MM.1S (cell line): ENCODE data around the gene WDR6.

ENCODE experiments used
- EZH2 ChIP-seq: fragments of 300-600 bp; sonication (generic); optimal IDR thresholded peaks from 2 replicates; pipeline ENCODE3; 2017; ENCODE audit warnings: low read depth, mild to moderate bottlenecking, antibody characterized with exemption, low read length, mixed read lengths
- EZH2phosphoT487 ChIP-seq: fragments of 300-600 bp; sonication (generic); IDR thresholded peaks from 2 replicates; pipeline ENCODE4 v1.6.1; 2018; ENCODE audit warnings: antibody characterized with exemption, low read length
- TF ChIP-seq, protein P1 (sequence below): fragments of 300-600 bp; sonication (generic); IDR thresholded peaks from 2 replicates; pipeline ENCODE4 v1.5.1; 2016; ENCODE audit warnings: antibody characterized with exemption, low read length, mixed read lengths

DNA sequence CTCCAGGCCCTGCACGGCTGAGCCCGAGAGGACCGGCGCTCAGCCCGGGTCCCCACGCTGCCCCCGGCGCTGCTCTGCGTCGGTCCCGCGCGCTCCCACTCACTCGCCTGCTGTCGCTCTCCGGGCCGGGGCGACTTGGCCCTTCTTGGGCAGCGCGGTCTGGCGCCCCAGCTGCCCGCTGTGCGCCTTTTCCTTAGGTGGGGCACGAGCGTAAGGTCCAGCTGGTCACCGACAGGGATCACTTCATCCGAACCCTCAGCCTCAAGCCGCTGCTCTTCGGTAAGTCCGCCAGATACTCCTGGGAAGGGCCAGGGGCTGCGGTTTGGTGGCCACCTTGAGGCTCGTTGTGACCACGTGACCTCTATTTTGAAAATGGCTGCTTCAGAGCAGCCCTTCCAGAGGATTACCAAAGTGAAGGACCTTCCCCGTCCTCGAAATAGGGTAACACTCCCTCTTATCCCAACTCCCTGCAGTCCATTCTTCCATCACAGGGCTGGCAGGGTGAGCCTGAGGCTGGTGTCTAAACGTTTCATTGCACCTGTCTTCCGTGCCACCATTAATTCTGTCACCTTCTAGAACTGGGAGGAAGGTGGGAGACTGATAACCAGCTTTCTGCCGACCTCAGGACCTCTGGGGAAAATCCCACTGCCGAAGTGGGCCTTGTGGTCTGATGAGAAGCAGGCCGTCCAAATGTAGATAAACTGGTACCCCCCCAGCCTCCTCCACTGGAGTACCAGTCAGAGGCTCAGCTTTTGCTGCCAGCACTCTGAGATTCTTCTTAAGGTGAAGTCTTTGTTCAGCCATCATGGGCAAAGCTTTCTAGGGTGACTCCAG lies 16.3 kb upstream of the WDR6 start:
- TF ChIP-seq EZH2 (no peak), EZH2phosphoT487 (no peak)
- TF ChIP-seq, protein P1, sequence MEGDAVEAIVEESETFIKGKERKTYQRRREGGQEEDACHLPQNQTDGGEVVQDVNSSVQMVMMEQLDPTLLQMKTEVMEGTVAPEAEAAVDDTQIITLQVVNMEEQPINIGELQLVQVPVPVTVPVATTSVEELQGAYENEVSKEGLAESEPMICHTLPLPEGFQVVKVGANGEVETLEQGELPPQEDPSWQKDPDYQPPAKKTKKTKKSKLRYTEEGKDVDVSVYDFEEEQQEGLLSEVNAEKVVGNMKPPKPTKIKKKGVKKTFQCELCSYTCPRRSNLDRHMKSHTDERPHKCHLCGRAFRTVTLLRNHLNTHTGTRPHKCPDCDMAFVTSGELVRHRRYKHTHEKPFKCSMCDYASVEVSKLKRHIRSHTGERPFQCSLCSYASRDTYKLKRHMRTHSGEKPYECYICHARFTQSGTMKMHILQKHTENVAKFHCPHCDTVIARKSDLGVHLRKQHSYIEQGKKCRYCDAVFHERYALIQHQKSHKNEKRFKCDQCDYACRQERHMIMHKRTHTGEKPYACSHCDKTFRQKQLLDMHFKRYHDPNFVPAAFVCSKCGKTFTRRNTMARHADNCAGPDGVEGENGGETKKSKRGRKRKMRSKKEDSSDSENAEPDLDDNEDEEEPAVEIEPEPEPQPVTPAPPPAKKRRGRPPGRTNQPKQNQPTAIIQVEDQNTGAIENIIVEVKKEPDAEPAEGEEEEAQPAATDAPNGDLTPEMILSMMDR = no peak
